GM21381 (cell line): ENCODE data around the gene GSTT4.
"Not testable (repeated sequence)": the region's sequence is repeated elsewhere in the genome, so short reads cannot be mapped to it uniquely, and the experiment has no call there.

Experiments used
- ATAC-seq: cut with Tn5 transposase; IDR thresholded peaks from one replicate; pipeline ENCODE4 v1.9.1; 2021; ENCODE audit warnings: mild to moderate bottlenecking, moderate library complexity; ENCODE audit not compliant: unreplicated experiment

The GSTT4 gene

GRCh38 chr22:24025475-24025874 lies 20.2 kb upstream of the GSTT4 start:
- ATAC-seq = no peak

- ATAC-seq = no peak
These were observed 19.1 kb upstream of the GSTT4 start for GRCh38 chr22:24024354-24024753.

- no peak for ATAC-seq
These were observed 18.0 kb upstream of the GSTT4 start for GRCh38 chr22:24023204-24023789.

- no peak for ATAC-seq
These were observed 16.1 kb upstream of the GSTT4 start for GRCh38 chr22:24021304-24021703.

- ATAC-seq = no peak
These were observed 10.9 kb upstream of the GSTT4 start for GRCh38 chr22:24016156-24016555.

GRCh38 chr22:24011735-24012068 lies 6.4 kb upstream of the GSTT4 start:
- no peak for ATAC-seq

GRCh38 chr22:24010018-24010391 lies 4.8 kb upstream of the GSTT4 start:
- ATAC-seq = no peak

GRCh38 chr22:24009227-24010017 lies 4.2 kb upstream of the GSTT4 start:
- ATAC-seq = no peak

- no peak for ATAC-seq
These were observed 3.4 kb upstream of the GSTT4 start for GRCh38 chr22:24008381-24009226.

GRCh38 chr22:24008022-24008283 lies 2.7 kb upstream of the GSTT4 start:
- no peak for ATAC-seq

GRCh38 chr22:24007253-24008021 lies 2.2 kb upstream of the GSTT4 start:
- no peak for ATAC-seq

- ATAC-seq = no peak
These were observed 1.6 kb upstream of the GSTT4 start for GRCh38 chr22:24006914-24007214.

GRCh38 chr22:24006207-24006913 lies 1.1 kb upstream of the GSTT4 start:
- ATAC-seq = no peak

- ATAC-seq = no peak
These were observed 1.4 kb downstream of the GSTT4 start for GRCh38 chr22:24003887-24004286.

GRCh38 chr22:24002851-24003250 lies 2.4 kb downstream of the GSTT4 start:
- no peak for ATAC-seq

GRCh38 chr22:24002272-24002671 lies 3.0 kb downstream of the GSTT4 start:
- ATAC-seq = no peak

- ATAC-seq = no peak
These were observed 3.9 kb downstream of the GSTT4 start for GRCh38 chr22:24001314-24001713.

- not testable (repeated sequence) for ATAC-seq
These were observed 5.5 kb downstream of the GSTT4 start for GRCh38 chr22:23999779-24000178.

GRCh38 chr22:23997092-23997491 lies 8.2 kb downstream of the GSTT4 start:
- ATAC-seq = no peak

GRCh38 chr22:23993581-23994177 lies 11.6 kb downstream of the GSTT4 start:
- ATAC-seq = not testable (repeated sequence)

GRCh38 chr22:23993080-23993479 lies 12.2 kb downstream of the GSTT4 start:
- ATAC-seq = not testable (repeated sequence)
